Esophagus squamous epithelium (tissue), 4 donors: ENCODE measurements around the gene TCF3.

Experiments
- POLR2A ChIP-seq, 4 donors: fragments of 450-650 bp; IDR thresholded peaks; one replicate each; pipeline ENCODE4 v1.6.1; 2017; ENCODE audit warnings: antibody characterized with exemption in 4 of 4, mild to moderate bottlenecking in 4 of 4, moderate library complexity in 3 of 4
- TF ChIP-seq, protein P1 (sequence below), 6 experiments: fragments of 450-650 bp in 4 of 6; fragments of 200-600 bp in 2 of 6; sonication (generic) in 2 of 6; IDR thresholded peaks; one replicate each; pipeline ENCODE4 v1.5.1; 2016 to 2019; ENCODE audit warnings: antibody characterized with exemption in 6 of 6, mild to moderate bottlenecking in 4 of 6, moderate library complexity in 4 of 6

DNA sequence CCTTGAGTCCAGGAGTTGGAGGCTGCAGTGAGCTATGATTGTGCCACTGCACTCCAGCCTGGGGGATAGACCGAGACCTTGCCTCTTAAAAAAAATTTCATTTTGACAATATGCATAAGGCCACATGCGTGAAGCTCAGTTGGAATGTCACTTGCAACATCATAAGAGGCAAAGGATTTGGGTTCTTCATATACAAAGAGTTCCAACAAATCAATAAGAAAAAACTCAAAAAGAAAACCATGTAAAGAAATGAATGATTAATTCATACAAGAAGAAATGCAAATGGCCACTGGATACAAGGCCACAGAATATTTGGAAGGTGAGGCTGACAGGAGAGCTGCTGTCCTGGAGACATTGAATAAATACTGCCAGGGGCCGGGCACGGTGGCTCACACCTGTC is 9.6 kb upstream of the TCF3 start:
- TF ChIP-seq, protein P1, sequence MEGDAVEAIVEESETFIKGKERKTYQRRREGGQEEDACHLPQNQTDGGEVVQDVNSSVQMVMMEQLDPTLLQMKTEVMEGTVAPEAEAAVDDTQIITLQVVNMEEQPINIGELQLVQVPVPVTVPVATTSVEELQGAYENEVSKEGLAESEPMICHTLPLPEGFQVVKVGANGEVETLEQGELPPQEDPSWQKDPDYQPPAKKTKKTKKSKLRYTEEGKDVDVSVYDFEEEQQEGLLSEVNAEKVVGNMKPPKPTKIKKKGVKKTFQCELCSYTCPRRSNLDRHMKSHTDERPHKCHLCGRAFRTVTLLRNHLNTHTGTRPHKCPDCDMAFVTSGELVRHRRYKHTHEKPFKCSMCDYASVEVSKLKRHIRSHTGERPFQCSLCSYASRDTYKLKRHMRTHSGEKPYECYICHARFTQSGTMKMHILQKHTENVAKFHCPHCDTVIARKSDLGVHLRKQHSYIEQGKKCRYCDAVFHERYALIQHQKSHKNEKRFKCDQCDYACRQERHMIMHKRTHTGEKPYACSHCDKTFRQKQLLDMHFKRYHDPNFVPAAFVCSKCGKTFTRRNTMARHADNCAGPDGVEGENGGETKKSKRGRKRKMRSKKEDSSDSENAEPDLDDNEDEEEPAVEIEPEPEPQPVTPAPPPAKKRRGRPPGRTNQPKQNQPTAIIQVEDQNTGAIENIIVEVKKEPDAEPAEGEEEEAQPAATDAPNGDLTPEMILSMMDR (IDR thresholded peaks at IDR 0.05): no peak
- no peak for TF ChIP-seq POLR2A (IDR thresholded peaks at IDR 0.05)
